RPMI8226 (cell line): ENCODE data around the gene TMED1.

Source experiments
- DNase-seq: peaks from one replicate; pipeline ENCODE4 v3.0.0-alpha.2; 2015

TMED1 gene

DNA sequence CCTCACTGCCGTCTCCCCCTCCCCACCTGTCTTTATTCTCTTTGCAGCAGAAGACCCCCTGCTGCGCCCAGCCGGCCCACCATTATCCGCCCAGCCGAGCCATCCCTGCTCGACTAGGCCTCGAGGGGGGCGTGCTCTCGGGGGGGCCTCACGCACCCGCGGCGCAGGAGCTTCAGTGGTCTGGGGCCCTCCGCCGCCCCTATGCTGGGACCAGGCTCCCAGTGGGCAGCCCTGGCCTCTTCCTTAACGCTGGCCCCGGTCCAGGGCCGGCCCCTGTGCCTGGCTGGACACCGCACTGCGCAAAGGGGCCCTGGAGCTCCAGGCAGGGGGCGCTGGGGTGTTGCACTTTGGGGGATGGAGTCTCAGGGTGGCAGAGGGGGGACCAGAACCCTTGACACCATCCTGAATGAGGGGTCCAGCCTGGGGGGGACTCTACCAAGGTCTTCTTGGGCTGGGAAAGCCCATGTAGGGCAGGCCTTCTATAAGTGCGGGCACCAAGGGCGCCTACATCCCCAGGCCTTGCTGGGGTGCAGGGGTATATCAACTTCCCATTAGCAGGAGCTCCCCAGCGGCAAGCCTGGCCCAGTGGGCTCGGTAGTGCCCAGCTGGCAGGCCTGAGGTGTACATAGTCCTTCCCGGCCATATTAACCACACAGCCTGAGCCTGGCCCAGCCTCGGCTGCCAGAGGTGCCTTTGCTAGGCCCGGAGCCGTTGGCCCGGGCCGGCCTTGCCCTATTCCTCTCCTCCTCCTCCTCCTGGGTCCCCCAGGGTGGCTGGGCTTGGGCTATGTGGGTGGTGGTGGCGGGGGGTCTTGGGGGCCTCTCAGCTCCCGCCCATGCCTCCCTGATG is 4.9 kb downstream of the TMED1 start:
- DNase-seq, result no peak

DNA sequence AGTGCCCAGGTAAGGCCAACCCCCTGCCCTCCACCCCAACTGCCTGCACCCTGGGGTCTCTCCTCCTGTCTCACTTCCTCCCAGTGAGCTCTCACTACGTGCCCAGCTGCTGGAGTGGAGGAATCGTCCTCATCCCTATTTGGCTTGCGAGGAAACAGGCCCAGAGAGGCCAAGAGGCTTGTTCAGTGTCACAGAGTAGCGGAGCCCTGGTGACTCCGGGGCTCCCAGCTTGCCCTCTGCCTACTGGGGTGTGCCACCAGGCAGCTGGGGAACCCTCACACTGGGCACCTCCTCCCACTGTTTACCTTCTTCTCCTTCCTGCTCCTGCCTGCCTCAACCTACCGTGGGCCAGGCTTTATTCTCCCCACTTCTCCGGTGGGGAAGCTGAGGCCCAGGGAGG is 5.6 kb downstream of the TMED1 start:
- no peak for DNase-seq

DNA sequence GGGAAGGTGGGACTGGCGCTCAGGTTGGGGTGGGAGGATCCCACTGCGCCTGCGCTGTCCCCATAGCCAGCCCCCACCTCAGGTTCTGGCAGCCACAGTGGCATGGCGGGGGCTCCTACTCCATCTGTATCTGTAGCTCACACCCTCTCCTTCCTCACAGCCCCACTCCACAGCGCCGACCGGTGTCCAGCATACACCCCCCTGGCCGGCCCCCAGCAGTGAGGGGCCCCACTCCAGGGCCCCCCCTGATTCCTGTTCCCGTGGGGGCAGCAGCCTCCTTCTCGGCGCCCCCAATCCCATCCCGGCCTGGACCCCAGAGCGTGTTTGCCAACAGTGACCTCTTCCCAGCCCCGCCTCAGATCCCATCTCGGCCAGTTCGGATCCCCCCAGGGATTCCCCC is 6.0 kb downstream of the TMED1 start:
- DNase-seq, result no peak

DNA sequence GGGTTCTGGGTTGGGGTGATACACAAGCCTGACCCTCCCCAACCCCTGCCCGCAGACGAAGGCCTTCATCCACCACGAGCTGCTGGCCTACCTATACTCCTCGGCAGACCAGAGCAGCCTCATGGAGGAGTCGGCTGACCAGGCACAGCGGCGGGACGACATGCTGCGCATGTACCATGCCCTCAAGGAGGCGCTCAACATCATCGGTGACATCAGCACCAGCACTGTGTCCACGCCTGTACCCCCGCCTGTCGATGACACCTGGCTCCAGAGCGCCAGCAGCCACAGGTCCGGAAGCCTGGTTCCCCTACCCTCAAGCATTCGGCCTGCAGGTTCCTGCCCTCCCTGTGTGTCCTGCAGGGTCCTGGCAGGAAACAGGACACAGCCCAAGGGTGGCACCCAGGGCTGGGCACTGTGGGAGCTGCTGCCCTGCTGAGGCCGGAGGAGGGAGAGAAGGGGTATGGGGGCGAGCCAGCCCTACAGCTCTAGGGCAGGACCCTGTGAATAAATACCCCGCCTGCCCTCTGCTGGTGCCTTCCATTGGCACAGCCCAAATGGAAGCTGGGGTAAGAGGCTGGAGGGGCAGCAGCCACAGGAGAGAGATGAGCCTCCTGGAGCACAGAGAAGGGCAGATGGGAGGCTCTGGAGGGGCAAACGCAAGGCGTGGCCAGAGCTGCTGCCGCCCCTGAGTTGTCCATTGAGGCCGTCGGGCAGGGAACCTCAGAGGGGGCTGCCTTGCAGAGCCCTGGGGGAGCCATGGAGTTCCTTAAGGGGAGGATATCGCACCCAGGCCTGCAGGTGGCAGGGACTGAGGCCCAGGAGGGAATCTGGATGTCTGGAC is 6.8 kb downstream of the TMED1 start:
- DNase-seq, result no peak

DNA sequence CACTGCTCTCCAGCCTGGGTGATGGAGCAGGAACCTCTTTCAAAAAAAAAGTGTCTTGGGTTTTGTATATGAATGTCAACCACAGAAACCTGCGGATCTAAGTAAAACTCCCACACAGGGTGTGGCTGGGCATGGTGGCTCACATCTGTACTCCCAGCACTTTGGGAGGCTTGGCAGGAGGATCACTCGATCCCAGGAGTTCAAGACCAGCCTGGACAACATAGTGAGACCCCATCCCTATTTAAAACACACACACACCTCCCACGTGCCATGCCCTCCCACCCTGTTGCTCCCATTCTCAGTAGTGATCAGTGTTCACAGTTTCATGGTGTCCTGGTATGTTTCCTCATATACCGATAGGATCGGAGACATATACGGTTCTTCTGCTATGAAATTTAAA is 9.2 kb downstream of the TMED1 start:
- no peak for DNase-seq

DNA sequence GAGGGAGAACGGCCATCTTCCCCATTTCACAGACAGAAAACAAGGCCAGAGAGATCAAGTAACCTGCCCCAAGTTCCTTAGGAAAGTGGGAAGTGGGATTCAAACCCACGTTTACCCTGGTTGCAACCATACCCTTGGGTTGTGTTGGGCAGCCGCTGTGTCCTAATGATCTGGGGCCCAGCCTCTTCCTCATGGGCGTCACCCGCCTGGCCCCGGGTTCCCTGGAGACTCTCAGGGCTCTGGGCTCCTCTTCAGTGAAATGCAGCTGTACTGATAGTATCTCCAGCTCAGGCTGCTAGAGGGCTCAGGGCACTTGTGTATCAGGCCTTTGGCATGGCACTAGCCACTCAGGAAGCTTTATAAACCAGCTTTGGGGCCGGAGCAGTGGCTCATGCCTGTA is 9.8 kb downstream of the TMED1 start:
- DNase-seq, result no peak

DNA sequence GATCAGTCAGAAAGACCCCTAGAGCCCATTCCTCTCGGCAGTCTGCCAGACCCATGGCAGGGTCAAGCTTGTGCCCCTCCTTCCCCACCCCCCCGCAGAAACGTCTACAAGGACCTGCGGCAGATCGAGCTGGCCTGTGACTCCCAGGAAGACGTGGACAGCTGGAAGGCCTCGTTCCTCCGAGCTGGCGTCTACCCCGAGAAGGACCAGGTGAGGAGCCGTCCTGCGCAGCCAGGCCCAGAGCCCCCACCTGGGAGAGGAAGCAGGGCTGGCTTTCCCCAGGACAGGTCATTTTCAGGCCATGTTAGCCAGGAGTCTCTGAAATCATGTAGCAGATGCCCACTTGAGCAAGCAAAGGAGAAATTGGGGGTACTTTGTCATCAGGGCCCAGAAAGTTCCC is 12.3 kb downstream of the TMED1 start:
- no peak for DNase-seq

DNA sequence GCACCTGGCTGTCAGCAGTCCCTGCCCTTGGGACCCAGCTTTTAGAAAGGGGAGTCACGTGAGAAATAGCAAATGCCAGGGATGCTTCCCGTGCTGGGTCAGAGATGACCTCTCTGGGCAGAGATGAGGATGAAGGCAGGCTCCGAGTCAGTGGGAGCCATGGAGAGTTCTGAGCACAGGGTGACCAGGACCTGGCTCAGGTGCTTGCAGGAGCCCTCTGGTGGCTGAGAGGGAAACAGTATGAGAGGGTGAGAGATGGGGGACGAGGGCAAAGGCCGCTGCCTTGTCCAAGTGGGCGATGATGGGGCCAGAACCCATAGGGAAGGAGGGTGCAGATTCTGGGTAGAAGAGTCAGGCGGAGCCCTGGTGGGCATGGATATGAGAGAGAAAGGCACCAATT is 15.8 kb downstream of the TMED1 start:
- DNase-seq, result no peak

DNA sequence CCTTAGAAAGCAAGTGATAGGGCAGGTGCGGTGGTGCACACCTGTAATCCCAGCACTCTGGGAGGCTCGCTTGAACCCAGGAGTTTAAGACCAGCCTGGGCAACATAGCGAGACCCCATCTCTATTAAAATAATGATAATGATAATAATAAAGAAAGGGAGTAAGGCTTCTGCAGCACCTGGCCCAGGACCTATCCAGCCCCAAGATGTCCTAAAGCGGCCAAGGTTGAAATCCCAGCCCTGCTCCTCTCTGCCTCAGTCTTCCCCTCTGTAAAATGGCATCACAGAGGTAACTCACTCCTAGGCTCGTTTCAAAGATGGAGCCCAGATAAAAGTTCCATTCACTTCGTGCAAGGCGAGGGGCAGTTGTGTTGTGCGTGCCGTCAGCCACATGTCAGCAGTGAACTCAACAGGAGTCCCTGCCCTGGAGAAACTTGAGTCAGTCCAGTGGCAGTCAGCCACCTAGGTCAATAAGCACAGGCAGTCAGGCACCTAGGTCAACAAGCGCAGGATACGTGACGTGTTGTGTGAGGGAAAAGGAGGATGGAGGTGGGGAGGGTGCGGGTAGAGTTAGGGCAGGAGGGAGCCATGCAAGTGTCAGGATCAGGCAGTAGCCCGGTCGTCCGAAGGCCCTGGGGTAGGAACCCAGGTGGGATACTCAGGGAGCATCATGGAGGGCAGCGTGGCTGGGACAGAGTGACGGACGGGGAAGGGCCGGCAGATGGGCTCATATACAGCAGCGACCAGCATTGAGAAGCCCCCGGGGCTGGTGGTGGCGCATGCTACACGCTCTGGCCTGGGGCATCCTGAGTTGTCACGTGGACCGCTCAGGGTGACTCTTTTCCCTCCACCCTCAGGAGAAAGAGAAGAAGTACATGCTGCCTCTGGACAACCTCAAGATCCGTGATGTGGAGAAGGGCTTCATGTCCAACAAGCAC is 16.6 kb downstream of the TMED1 start:
- DNase-seq, result no peak

DNA sequence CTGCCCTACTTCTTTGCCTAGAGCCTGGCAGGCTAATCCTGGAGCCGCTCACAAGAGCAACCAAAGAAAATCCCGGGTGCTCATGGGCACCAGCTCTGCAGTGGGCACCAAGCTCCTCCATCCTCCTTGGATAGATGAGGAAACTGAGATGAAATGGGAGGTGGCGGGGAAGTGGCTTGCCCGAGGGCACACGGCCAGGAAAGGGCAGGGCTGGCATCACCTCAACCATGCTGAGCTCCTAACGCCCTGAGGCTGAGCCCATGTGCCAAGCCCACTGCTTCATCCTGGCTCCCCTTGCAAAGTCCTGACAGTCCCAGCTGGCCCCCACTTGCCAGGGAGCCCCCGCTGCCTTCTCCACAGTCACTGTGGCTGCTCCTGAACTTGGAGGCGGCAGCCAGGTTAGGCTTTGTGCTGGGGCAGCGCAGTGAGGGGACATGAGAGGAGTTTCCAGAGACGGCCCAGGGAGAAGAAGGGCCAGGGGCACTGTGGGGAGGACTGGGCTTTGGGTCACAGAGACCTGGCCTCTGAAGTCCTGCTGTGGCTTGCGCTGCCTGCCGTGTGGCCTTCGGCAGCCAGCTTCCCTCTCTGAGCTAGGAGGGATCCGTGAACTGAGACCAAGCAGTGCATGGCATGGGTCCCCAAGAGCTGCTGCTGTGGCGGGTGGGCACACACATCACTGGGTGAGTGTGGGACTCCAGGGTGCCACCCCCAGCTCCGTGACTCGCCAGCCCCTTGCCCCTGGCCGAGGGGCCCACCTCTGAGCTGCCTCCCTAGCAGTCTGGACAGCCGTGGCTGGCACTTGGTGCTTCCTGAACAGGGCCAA is 17.5 kb downstream of the TMED1 start:
- DNase-seq, result no peak

DNA sequence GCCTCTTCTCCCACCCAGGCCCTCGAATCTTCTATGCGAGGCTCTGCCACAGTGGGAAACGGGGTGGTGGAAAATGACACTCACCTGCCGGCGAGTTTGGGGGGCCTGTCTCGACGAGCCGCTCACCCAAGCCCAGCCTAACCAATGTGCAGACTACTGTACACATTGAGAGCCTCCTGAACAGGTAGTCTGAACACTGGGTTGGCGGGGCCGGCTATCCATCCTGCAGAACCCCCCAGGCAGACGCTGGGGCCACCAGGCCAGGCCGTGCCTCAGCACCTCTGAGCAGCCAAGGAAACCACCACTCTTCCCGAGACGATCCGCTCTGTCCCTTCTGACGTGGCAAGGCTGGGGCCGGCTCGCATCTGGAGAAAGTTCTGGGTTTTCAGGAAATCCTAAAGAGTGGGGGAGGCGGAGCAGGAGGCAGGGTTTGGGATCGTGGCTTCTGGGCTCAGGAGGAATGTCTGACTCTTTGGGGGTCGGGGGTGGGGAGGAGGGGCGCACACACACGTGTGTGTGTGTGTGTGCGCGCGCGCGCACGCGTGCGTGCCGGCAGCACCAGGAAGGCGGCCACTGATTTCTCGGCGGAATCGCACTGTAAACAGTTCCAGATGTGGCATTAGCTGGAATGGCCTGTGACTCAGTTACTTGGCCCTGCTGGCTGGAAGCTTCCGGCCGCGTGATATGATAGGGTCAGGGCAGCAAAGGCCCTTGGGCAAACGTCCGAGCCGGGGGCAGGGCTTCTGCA is 18.5 kb downstream of the TMED1 start:
- DNase-seq, result no peak

DNA sequence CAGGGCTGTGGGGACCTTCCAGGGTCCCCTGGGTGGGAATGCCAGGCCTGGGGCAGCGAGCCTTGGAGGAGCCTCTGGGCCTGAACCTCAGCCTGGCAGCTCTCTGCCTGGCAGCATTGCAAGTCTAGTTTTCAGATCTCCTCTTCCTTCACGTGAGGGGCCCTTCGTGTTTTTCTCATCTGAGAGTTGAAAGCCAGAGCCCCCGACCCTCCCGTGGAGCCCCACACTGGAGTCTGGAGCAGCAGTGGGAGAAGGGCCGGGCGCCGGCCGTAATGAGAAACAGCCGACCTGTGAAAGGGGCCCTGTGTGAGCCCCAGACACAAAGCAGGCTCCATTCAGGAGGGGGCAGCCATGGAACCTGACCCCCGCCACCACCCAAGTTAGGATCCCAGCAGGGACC is 19.3 kb downstream of the TMED1 start:
- no peak for DNase-seq

DNA sequence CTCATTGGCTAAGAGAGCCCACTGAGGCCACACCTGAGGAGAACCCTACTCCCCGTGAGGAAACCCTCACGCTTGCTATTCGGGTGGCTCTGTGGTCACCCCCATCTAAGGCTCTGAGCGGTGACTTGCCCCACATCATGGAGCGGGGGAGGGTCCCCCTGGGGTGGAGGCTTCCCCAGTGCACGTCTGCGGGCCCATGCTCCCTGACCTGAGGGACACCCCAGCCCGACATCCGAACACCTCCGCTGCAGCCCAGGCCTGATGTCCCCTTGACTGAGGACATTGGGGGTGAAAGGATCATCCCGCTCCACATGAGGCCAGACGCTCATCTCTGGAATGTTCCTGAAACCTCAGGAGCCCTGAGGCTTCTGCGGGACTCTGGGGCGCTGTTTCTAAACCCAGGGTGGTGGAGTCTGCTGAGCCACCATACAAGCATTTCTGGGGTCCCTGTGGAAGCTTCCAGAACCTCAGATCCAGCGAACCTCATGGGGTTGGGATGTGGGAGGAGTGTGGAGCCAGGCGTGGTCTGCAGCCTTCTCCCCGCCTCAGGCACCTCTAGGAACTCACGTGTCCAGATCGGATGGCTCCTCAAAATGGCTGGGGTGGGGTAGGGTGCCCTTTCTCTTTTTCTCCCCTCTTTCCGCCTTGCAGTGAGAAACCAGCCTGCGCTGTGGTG is 19.9 kb downstream of the TMED1 start:
- no peak for DNase-seq

DNA sequence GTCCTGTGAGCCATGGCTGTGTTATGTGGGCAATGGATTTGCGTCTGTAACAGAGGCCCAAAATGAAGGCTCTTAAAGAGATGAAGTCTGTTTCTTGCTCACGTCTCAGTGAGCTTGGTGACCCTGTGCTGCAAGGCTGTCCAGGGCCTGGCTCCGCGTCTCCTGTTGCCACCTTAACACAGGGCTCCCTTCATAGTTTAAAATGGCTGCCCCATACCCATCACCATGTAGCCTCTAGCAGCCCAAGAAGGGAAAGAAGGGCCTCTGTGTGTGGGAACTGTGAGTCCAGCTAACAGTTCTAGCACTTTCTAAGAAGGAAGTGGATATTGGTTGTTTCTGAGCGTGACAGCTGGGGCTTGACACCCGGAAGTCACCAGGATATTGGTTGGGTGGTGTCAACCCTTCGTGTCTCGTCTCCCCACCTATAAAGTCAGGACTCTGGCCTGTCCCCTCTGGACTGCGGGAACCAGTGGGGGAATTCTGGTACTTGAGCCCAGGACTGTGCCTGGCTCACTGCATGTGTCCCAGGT is 20.9 kb downstream of the TMED1 start:
- no peak for DNase-seq

DNA sequence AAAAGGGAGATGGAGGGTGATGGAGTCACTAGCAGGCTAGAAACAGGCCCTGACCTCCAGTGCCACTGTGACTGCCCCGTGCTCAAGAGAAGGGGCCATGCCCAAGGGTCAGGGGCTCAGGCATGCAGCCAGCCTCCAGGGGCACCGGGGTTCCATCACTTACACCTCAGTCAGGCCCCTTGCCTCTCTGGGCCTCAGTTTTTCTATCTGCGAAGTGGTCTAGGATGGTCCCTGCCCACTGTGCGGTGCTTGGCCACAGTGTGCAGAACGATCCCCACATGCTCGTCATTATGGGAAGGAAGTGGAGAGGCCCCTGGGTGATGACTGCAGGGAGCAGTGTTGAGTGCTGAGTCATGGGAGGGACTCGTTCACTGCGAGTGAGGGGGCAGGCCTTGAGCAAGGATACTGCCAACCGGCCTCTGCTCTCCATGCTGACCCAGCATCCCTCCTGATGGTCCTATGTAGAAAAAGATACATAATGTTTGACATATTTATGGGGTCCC is 23.1 kb downstream of the TMED1 start:
- DNase-seq, result no peak

DNA sequence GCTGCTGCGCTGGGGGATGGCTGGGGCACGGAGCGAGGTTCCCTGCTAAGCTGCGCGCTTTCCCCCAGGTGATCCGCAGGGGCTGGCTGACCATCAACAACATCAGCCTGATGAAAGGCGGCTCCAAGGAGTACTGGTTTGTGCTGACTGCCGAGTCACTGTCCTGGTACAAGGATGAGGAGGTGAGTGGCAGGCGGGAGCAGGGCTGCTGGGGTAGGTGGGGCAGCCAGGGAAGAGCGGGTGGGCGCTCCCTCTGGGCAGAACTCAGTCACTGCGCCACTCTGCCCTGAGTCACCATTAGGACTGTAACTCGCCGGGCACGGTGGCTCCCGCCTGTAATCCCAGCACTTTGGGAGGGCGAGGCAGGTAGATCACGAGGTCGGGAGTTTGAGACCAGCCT is 23.8 kb downstream of the TMED1 start:
- DNase-seq, result no peak

DNA sequence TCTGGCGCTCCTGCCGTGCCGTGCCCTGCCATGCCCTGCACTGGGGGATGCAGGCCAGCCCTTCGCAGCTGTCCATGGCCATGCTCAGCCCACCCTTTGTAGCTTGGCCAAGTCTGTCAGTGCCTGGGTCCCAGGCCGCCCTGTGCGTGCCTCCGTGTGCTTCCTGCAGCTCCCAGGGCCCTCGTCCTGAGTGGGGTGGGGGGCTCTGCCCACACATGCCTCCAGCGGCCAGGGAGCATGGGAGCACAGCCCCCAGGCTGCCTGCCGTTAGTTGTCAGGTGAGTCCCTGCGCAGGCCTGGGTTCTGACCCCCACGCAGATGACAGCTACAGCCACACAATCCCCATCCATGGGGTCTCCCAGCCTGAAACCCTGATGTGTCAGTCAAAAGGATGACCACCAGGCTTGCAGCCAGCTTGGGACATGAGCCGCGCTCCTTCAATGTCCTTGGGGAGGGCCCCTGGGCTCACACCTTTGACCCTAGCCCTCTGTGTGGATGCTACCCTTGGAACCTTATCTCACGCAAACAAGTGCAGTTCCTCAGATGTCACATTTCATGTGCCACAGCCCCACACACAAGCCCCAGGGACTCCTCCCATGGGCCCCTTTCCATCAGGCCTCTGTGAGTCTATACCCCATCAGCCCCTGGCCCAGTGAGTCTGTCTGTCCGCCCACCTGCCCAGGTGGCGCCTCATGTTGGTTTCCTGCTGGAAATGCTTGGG is 24.5 kb downstream of the TMED1 start:
- no peak for DNase-seq

DNA sequence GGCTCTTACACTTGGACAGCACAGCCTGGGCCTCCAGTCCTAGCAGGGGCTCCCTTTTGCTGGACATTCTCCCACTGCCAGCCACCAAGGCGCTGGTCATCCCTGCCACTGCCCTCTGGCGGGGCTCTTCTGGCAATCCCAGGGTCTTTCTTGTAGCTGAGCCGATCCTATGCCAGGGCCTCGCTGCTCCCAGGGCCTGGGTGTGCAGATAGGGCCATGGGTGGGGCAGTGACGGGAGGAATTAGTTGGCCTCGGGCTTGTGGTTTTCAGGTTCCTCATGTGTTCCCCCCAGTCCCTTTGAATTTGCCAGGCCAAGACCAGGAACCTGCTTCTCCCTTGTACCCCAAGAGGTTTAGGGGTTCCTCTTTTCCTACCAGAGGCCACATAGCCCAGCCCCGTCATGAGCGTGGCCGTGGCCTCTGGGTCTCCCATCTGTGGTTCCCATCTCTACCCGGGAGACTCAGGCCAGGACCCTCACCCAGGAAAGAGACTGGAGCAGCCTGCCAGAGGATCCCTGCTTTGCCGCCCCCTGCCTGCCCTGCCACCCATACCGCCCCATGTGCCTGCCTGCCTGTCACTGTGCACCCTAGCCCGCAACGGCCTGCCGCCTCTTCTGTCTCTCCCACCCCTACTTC is 26.2 kb downstream of the TMED1 start:
- DNase-seq, result no peak
